B cell (primary cell): ENCODE data around the gene CFAP77. TPM values are rescaled to one million over a fixed set of nuclear protein-coding genes. Genes with fewer than 3 reads are reported as not detected.

ENCODE experiments used
- ATAC-seq: fragments of 200-7000 bp; cut with Tn5 transposase; one replicate; pipeline ENCODE4 v1.10.0; 2021; ENCODE audit warnings: low read depth, mild to moderate bottlenecking, moderate number of reproducible peaks, moderate library complexity
- CTCF ChIA-PET: fragments of 350-600 bp; sonication (Branson Sonifier 250); formaldehyde crosslinking; loops from one replicate; lab custom pipeline; 2021; ENCODE audit warnings: antibody characterized with exemption, inconsistent platforms; lab: Charles Lee
- POLR2A ChIA-PET: fragments of 350-600 bp; sonication (Branson Sonifier 250); formaldehyde crosslinking; loops from one replicate; lab custom pipeline; 2021; ENCODE audit warnings: antibody characterized with exemption; lab: Charles Lee
- DNase-seq: peaks from one replicate; pipeline ENCODE4 v3.0.0; 2013
- H2AFZ ChIP-seq: 2 replicates; pipeline ENCODE4 v1.6.1; 2012; ENCODE audit warnings: mild to moderate bottlenecking, low read depth, low read length; ENCODE audit not compliant: insufficient read depth, poor library complexity, severe bottlenecking
- H3K27ac ChIP-seq, 2 donors: 1 replicate in 1 of 2; 2 replicates in 1 of 2; pipeline ENCODE4 v1.5.1; 2012 to 2013; ENCODE audit warnings: low read length in 2 of 2, mild to moderate bottlenecking in 2 of 2, moderate library complexity in 1 of 2
- H3K27me3 ChIP-seq, 4 experiments: fragments of 200-600 bp in 1 of 4; sonication (generic) in 1 of 4; replicated peaks in 1 of 4; 1 replicate in 2 of 4; 2 replicates in 2 of 4; pipeline versions ENCODE4 v1.6.1 to v1.7.0; 2013 to 2016; ENCODE audit warnings: low read length in 3 of 4, mild to moderate bottlenecking in 2 of 4, mixed read lengths in 1 of 4, moderate library complexity in 1 of 4; ENCODE audit not compliant: insufficient read depth in 4 of 4, control insufficient read depth in 3 of 4; ENCODE audit errors: control extremely low read depth in 1 of 4
- H3K36me3 ChIP-seq, 2 experiments: replicated peaks in 1 of 2; 1 replicate in 1 of 2; 2 replicates in 1 of 2; pipeline versions ENCODE4 v1.6.1 to v1.7.1; 2013; ENCODE audit warnings: low read length in 1 of 2; ENCODE audit not compliant: insufficient read depth in 2 of 2, control insufficient read depth in 1 of 2; ENCODE audit errors: control extremely low read depth in 1 of 2, extremely low read depth in 1 of 2
- H3K4me1 ChIP-seq, 2 donors: fragments of 200-600 bp in 1 of 2; sonication (generic) in 1 of 2; 1 replicate in 1 of 2; 2 replicates in 1 of 2; pipeline versions ENCODE4 v1.5.1 to v1.6.1; 2013 to 2017; ENCODE audit warnings: low read length in 2 of 2; ENCODE audit not compliant: control insufficient read depth in 2 of 2, insufficient read depth in 2 of 2
- H3K4me2 ChIP-seq: replicated peaks from 2 replicates; pipeline ENCODE3; 2012; ENCODE audit warnings: mild to moderate bottlenecking, low read depth, low read length; ENCODE audit not compliant: poor library complexity, severe bottlenecking
- H3K4me3 ChIP-seq, 5 experiments: fragments of 200-600 bp in 1 of 5; sonication (generic) in 1 of 5; 1 replicate in 3 of 5; 2 replicates in 2 of 5; pipeline versions ENCODE4 v1.5.1 to v1.7.0; 2011 to 2016; ENCODE audit warnings: low read length in 4 of 5, mild to moderate bottlenecking in 4 of 5, low read depth in 2 of 5, control low read depth in 1 of 5, moderate library complexity in 1 of 5; ENCODE audit not compliant: insufficient read depth in 1 of 5; ENCODE audit errors: control extremely low read depth in 1 of 5, extremely low read depth in 1 of 5
- H3K79me2 ChIP-seq: fragments of 200-600 bp; sonication (generic); one replicate; pipeline ENCODE4 v1.6.0; 2016; ENCODE audit warnings: low read length; ENCODE audit not compliant: control insufficient read depth, insufficient read depth
- H3K9ac ChIP-seq: fragments of 200-600 bp; sonication (generic); 2 replicates; pipeline ENCODE4 v1.6.1; 2017; ENCODE audit warnings: mild to moderate bottlenecking, low read length, moderate library complexity
- H3K9me3 ChIP-seq, 3 donors: one replicate each; pipeline versions ENCODE4 v1.6.1 to v1.7.1; 2013; ENCODE audit warnings: low read length in 2 of 3; ENCODE audit not compliant: control insufficient read depth in 2 of 3, insufficient read depth in 1 of 3; ENCODE audit errors: control extremely low read depth in 1 of 3
- H4K20me1 ChIP-seq: 2 replicates; pipeline ENCODE4 v1.6.0; 2012; ENCODE audit warnings: mild to moderate bottlenecking, low read length; ENCODE audit not compliant: insufficient read depth, control insufficient read depth, poor library complexity, severe bottlenecking
- H3K27ac Mint-ChIP-seq: one replicate; pipeline ENCODE4 v1.8.0; 2021; ENCODE audit warnings: mixed read lengths
- H3K27me3 Mint-ChIP-seq: one replicate; pipeline ENCODE4 v1.8.0; 2021; ENCODE audit warnings: mixed read lengths
- H3K4me1 Mint-ChIP-seq: one replicate; pipeline ENCODE4 v1.8.0; 2021; ENCODE audit warnings: mixed read lengths
- H3K4me3 Mint-ChIP-seq: one replicate; pipeline ENCODE4 v1.8.0; 2021; ENCODE audit warnings: mixed read lengths
- H3K9me3 Mint-ChIP-seq: one replicate; pipeline ENCODE4 v1.8.0; 2022; ENCODE audit warnings: mixed read lengths; ENCODE audit not compliant: insufficient read depth
- CTCF ChIP-seq: fragments of 200-600 bp; IDR thresholded peaks from one replicate; pipeline ENCODE4 v1.8.0; 2022; ENCODE audit warnings: antibody characterized with exemption, mild to moderate bottlenecking
- EZH2 ChIP-seq: IDR thresholded peaks from 2 replicates; pipeline ENCODE4 v1.6.1; 2012; ENCODE audit warnings: borderline replicate concordance, low read depth, mild to moderate bottlenecking, moderate library complexity, low read length; ENCODE audit not compliant: insufficient read depth, poor library complexity, severe bottlenecking
- WGBS: methylation state at CpG from one replicate; pipeline ENCODE4 v1.1.5; 2013; ENCODE audit warnings: missing lambda C conversion rate; ENCODE audit not compliant: insufficient coverage; 5-methylcytosine and 5-hydroxymethylcytosine counted together
- intact Hi-C: fragments of 100-400 bp; cut with micrococcal nuclease; formaldehyde crosslinking; loops from one replicate; pipeline ENCODE4 v1.10.0; 2022
- polyA plus RNA-seq: library from polyadenylated mRNA; depleted of rRNA; stranded (reverse); fragments of >200 nt; gene quantifications from 2 replicates; pipeline ENCODE4 v1.2.3, GENCODE V29; 2012
- total RNA-seq, 2 donors: library from RNA; stranded (reverse); fragments of 120-200 nt in 1 of 2; gene quantifications; 1 replicate in 1 of 2; 2 replicates in 1 of 2; pipeline versions ENCODE4 v1.2.3 to v1.2.4, GENCODE V29; 2013 to 2022

CFAP77 gene
- total and polyA plus RNA-seq, 2 donors (not counting 1 experiment from before 2014, with no cell fraction given): not detected

DNA sequence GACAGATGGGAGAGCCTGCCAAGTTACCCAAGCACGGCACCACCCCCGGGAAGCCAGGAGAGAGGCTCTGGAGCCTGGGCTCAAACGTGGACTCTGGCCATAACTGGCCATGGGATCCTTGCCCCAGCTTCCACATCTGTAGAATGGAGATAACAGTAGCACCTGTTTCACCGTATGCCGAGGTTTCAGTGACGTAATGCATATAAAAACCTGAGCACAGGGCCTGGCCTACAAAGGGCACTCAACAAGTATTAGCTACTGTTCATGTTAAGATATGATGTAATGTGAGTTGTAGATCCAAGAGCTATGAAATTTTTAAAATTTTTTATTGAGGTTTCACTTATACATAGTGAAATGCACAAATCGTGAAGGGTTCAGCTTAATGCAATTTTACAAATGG, 90.2 kb downstream of the CFAP77 start:
- Histone ChIP-seq H3K79me2 (no peaks in the 10 kb centered on the region), H3K27ac (no peak overlapping the region), H2AFZ (no peak overlapping the region), H3K27me3 (peaks cover 0 to 15% (median 0%) of the 10 kb centered on the region in 4 experiments), H3K36me3 (no peaks in the 10 kb centered on the region), H3K4me3 (no peak overlapping the region), H3K9ac (no peak overlapping the region), H3K4me1 (no peaks in the 10 kb centered on the region), H3K9me3 (peaks cover 0 to 3% (median 0%) of the 10 kb centered on the region in 3 donors), H4K20me1 (no peaks in the 10 kb centered on the region), H3K4me2 (no peak overlapping the region)
- DNase-seq (no peak), ATAC-seq (no peak)
- no peak overlapping the region for H3K27ac Mint-ChIP-seq
- WGBS: 79% methylated on average over 5 of the region's 7 CpGs
- intact Hi-C loops: no loop called here
- ChIA-PET POLR2A (no interaction called here), CTCF (interaction anchor here (1.4 kb wide), 1 partner anchor 300 kb away, joined by 3 read pairs; no protein-coding TSS in a partner anchor)
- no peak overlapping the region for H3K4me3 Mint-ChIP-seq
- H3K9me3 Mint-ChIP-seq: no peaks in the 10 kb centered on the region
- no peaks in the 10 kb centered on the region for H3K4me1 Mint-ChIP-seq
- TF ChIP-seq EZH2 (no peak), CTCF (no peak)
- H3K27me3 Mint-ChIP-seq: peaks cover 13% of the 10 kb centered on the region

- intact Hi-C loops: no loop called here
- H3K9me3 Mint-ChIP-seq: no peaks in the 10 kb centered on the region
- Histone ChIP-seq H3K4me2 (no peak overlapping the region), H3K4me3 (no peak overlapping the region), H3K27me3 (peaks cover 0 to 20% (median 0%) of the 10 kb centered on the region in 4 experiments), H4K20me1 (no peaks in the 10 kb centered on the region), H3K9me3 (no peaks in the 10 kb centered on the region), H3K27ac (no peak overlapping the region), H3K36me3 (no peaks in the 10 kb centered on the region), H3K9ac (no peak overlapping the region), H2AFZ (no peak overlapping the region), H3K4me1 (peaks cover 5 to 9% of the 10 kb centered on the region in 2 donors), H3K79me2 (no peaks in the 10 kb centered on the region)
- ATAC-seq (no peak), DNase-seq (no peak)
- no peak overlapping the region for H3K4me3 Mint-ChIP-seq
- no peak for TF ChIP-seq CTCF
- no peak for TF ChIP-seq EZH2
- H3K27me3 Mint-ChIP-seq: peaks cover 13% of the 10 kb centered on the region
- CTCF ChIA-PET: no interaction called here
- POLR2A ChIA-PET: no interaction called here
- no peak overlapping the region for H3K27ac Mint-ChIP-seq
- 94% methylated on average over 6 of the region's 12 CpGs for WGBS
- peaks cover under 1% of the 10 kb centered on the region for H3K4me1 Mint-ChIP-seq
Observed at GRCh38 chr9:132502480-132502879, 92.5 kb downstream of the CFAP77 start.
